Mesenchymal stem cell (in vitro differentiated cells and primary cell): ENCODE results near the gene CD274.

Source experiments
- DNase-seq: peaks from one replicate; pipeline ENCODE4 v3.0.0-alpha.2; 2013
- H2AFZ ChIP-seq: one replicate; pipeline ENCODE4 v1.6.1; 2013; ENCODE audit warnings: low read depth, mild to moderate bottlenecking, control low read depth, inconsistent platforms, low read length, moderate library complexity
- H2AK5ac ChIP-seq: 2 replicates; pipeline ENCODE4 v1.6.1; 2013; ENCODE audit warnings: low read length, moderate library complexity, mild to moderate bottlenecking, inconsistent platforms; ENCODE audit not compliant: severe bottlenecking
- H2BK120ac ChIP-seq: one replicate; pipeline ENCODE4 v1.6.1; 2013; ENCODE audit warnings: low read depth, mild to moderate bottlenecking, inconsistent platforms, low read length, moderate library complexity
- H2BK12ac ChIP-seq, 2 experiments: one replicate each; pipeline ENCODE4 v1.6.1; 2013; ENCODE audit warnings: inconsistent platforms in 2 of 2, low read length in 2 of 2, mild to moderate bottlenecking in 2 of 2, moderate library complexity in 2 of 2, control low read depth in 1 of 2
- H2BK15ac ChIP-seq: one replicate; pipeline ENCODE4 v1.6.1; 2013; ENCODE audit warnings: mild to moderate bottlenecking, low read depth, inconsistent platforms; ENCODE audit not compliant: poor library complexity, severe bottlenecking
- H2BK5ac ChIP-seq: 2 replicates; pipeline ENCODE4 v1.6.1; 2013; ENCODE audit warnings: low read depth, mild to moderate bottlenecking, low read length, control low read depth, inconsistent platforms; ENCODE audit not compliant: poor library complexity, severe bottlenecking
- H3K14ac ChIP-seq, 2 experiments: one replicate each; pipeline ENCODE4 v1.6.1; 2013; ENCODE audit warnings: inconsistent platforms in 2 of 2, low read length in 2 of 2, control low read depth in 1 of 2, mild to moderate bottlenecking in 1 of 2, moderate library complexity in 1 of 2
- H3K18ac ChIP-seq, 2 experiments: one replicate each; pipeline ENCODE4 v1.6.1; 2013; ENCODE audit warnings: inconsistent platforms in 2 of 2, low read length in 2 of 2, control low read depth in 1 of 2, low read depth in 1 of 2, mild to moderate bottlenecking in 1 of 2
- H3K23ac ChIP-seq, 2 experiments: one replicate each; pipeline ENCODE4 v1.6.1; 2013; ENCODE audit warnings: inconsistent platforms in 2 of 2, low read length in 2 of 2, mild to moderate bottlenecking in 2 of 2, moderate library complexity in 2 of 2, control low read depth in 1 of 2
- H3K27ac ChIP-seq: 2 replicates; pipeline ENCODE4 v1.5.1; 2013; ENCODE audit warnings: mild to moderate bottlenecking, moderate library complexity, low read length, control low read depth, inconsistent platforms; ENCODE audit not compliant: poor library complexity, severe bottlenecking
- H3K27me3 ChIP-seq, 2 experiments: 2 replicates each; pipeline versions ENCODE4 v1.6.1 to v1.7.0; 2013; ENCODE audit warnings: low read length in 2 of 2, mild to moderate bottlenecking in 2 of 2, moderate library complexity in 2 of 2, control low read depth in 1 of 2, inconsistent platforms in 1 of 2; ENCODE audit not compliant: control insufficient read depth in 1 of 2, insufficient read depth in 1 of 2
- H3K36me3 ChIP-seq, 2 experiments: 2 replicates each; pipeline versions ENCODE4 v1.6.1 to v1.7.0; 2013; ENCODE audit warnings: low read length in 2 of 2, control low read depth in 1 of 2, inconsistent platforms in 1 of 2, low read depth in 1 of 2, mild to moderate bottlenecking in 1 of 2; ENCODE audit not compliant: insufficient read depth in 2 of 2, control insufficient read depth in 1 of 2
- H3K4ac ChIP-seq, 2 experiments: one replicate each; pipeline ENCODE4 v1.6.1; 2013; ENCODE audit warnings: inconsistent platforms in 2 of 2, low read length in 2 of 2, mild to moderate bottlenecking in 2 of 2, moderate library complexity in 2 of 2, control low read depth in 1 of 2, low read depth in 1 of 2
- H3K4me1 ChIP-seq: 2 replicates; pipeline ENCODE4 v1.6.1; 2013; ENCODE audit warnings: low read depth, low read length, control low read depth; ENCODE audit not compliant: control insufficient read depth, insufficient read depth
- H3K4me2 ChIP-seq: 2 replicates; pipeline ENCODE4 v1.6.1; 2013; ENCODE audit warnings: low read length, mild to moderate bottlenecking, inconsistent platforms; ENCODE audit not compliant: poor library complexity, severe bottlenecking
- H3K4me3 ChIP-seq, 2 experiments: 2 replicates each; pipeline versions ENCODE4 v1.5.1 to v1.7.0; 2013; ENCODE audit warnings: low read length in 2 of 2, mild to moderate bottlenecking in 2 of 2, control low read depth in 1 of 2, low read depth in 1 of 2; ENCODE audit not compliant: insufficient read depth in 1 of 2
- H3K79me1 ChIP-seq: replicated peaks from 2 replicates; pipeline ENCODE4 v1.6.1; 2013; ENCODE audit warnings: mild to moderate bottlenecking, control low read depth, low read length, inconsistent platforms; ENCODE audit not compliant: poor library complexity, severe bottlenecking
- H3K9ac ChIP-seq: 2 replicates; pipeline ENCODE4 v1.7.0; 2013; ENCODE audit warnings: mild to moderate bottlenecking, low read length, moderate library complexity
- H3K9me3 ChIP-seq: 2 replicates; pipeline ENCODE4 v1.7.0; 2013; ENCODE audit warnings: mild to moderate bottlenecking, low read length; ENCODE audit not compliant: control insufficient read depth
- H4K8ac ChIP-seq: one replicate; pipeline ENCODE4 v1.6.1; 2013; ENCODE audit warnings: inconsistent platforms, mild to moderate bottlenecking, low read length, moderate library complexity
- H4K91ac ChIP-seq: one replicate; pipeline ENCODE4 v1.6.1; 2013; ENCODE audit warnings: mild to moderate bottlenecking, low read length, inconsistent platforms
- WGBS: methylation state at CpG from one replicate; pipeline ENCODE4 v1.1.7; 2013; ENCODE audit warnings: mixed read lengths; 5-methylcytosine and 5-hydroxymethylcytosine counted together

CD274 gene

DNA sequence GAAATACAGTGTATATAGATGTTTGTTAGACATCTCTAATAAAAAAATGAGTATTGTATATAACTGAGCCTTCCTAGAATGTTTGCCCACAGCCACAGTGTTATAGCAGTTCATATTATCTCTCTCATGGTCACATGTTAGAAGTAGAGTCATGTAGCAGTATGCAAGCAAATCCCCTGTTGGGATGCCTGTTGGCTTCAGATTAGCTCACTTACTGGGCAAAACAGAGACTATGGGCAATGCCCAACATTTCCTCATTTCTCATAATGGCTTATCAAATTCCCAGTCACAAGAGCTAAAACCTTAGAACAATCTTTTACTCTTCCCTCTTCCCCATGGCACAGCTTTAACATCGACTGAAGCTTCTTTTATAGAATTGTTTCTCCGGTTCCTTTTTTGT, 33.0 kb downstream of the CD274 start:
- no peak overlapping the region for H2BK15ac ChIP-seq
- no peaks in the 10 kb centered on the region for H3K9me3 ChIP-seq
- H2BK5ac ChIP-seq, result no peak overlapping the region
- H4K91ac ChIP-seq, result no peak overlapping the region
- no CpG with 5 or more reads among the region's 2 CpGs for WGBS
- H3K18ac ChIP-seq, result no peak overlapping the region
- no peaks in the 10 kb centered on the region for H3K4me1 ChIP-seq
- no peak overlapping the region for H3K27ac ChIP-seq
- H3K14ac ChIP-seq, result no peak overlapping the region
- H3K9ac ChIP-seq, result no peak overlapping the region
- no peak overlapping the region for H3K4ac ChIP-seq
- H2AFZ ChIP-seq, result no peak overlapping the region
- H3K23ac ChIP-seq, result no peak overlapping the region
- H2AK5ac ChIP-seq, result no peak overlapping the region
- H2BK12ac ChIP-seq, result no peak overlapping the region
- DNase-seq, result no peak
- no peak overlapping the region for H3K4me3 ChIP-seq
- H4K8ac ChIP-seq, result no peak overlapping the region
- H3K36me3 ChIP-seq, result no peaks in the 10 kb centered on the region
- no peaks in the 10 kb centered on the region for H3K27me3 ChIP-seq
- no peak overlapping the region for H2BK120ac ChIP-seq
- H3K79me1 ChIP-seq, result no peaks in the 10 kb centered on the region
- no peak overlapping the region for H3K4me2 ChIP-seq

DNA sequence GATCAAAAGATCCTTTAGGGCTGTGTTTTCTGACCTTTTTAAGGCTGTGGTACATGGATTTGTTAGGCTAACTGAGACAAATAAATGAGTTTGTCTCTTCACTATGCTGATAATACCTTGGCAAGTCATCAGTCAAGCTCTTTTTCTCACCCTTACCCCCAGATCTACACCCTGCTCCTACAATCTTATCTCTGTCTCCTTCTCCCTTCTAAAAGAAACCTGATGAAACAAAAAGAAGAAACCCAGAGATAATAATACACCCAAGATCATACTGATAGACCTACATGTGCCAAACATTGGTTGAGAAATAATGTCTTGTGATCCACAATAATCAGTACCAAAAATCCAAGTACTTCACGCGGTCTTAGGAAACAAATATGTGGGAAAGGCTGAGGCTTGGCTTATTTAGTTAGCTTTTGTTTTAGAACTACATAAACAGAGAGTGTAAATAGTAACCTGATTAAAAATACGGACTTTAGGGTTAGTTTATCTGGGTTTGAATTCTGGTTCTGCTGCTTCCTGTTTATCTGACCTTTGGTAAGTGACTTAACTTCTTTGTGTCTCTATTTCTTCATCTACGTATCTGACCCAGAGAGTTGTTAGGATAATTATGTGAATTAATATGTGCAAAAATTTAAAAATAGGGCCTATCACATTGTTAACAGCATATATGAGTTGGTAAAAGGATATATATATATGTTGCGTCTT, 35.2 kb downstream of the CD274 start:
- Histone ChIP-seq H3K27ac (no peak overlapping the region), H2BK15ac (no peak overlapping the region), H3K9me3 (no peaks in the 10 kb centered on the region), H2AFZ (no peak overlapping the region), H3K4me3 (no peak overlapping the region), H3K27me3 (no peaks in the 10 kb centered on the region), H3K14ac (no peak overlapping the region), H3K4me1 (no peaks in the 10 kb centered on the region), H3K4ac (no peak overlapping the region), H3K79me1 (no peaks in the 10 kb centered on the region), H3K4me2 (no peak overlapping the region), H2AK5ac (no peak overlapping the region), H4K91ac (no peak overlapping the region), H3K9ac (no peak overlapping the region), H2BK120ac (no peak overlapping the region), H3K23ac (no peak overlapping the region), H2BK12ac (no peak overlapping the region), H3K18ac (no peak overlapping the region), H4K8ac (no peak overlapping the region), H3K36me3 (no peaks in the 10 kb centered on the region), H2BK5ac (no peak overlapping the region)
- WGBS, result 92% methylated on average over 4 of the region's 5 CpGs
- DNase-seq, result no peak

DNA sequence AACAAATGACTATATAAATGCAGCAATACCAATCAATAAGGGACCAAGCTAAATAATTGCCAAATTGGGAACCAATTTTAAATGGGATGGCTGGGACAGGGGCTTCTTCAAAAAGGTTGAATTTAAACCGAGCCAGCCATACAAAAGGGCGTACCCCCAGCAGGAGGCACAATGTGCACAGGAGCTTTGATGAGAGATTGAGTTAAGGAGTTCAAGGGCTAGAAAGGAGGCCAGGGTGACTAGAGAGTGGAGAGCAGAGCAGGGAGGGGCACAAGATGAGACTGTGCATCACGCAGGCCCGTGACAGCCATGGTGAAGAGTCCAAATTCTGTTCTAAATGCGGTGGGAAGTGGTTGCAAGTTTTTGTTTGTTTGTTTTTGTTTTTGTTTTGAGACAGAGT, 36.6 kb downstream of the CD274 start:
- Histone ChIP-seq H2AK5ac (no peak overlapping the region), H2BK5ac (no peak overlapping the region), H3K14ac (peak overlapping the region in 1 of 2 experiments; percentile 68), H3K4me2 (no peak overlapping the region), H3K4me3 (no peak overlapping the region), H3K27ac (no peak overlapping the region), H3K23ac (no peak overlapping the region), H3K36me3 (no peaks in the 10 kb centered on the region), H4K91ac (no peak overlapping the region), H4K8ac (no peak overlapping the region), H2BK120ac (no peak overlapping the region), H3K79me1 (no peaks in the 10 kb centered on the region), H3K9ac (no peak overlapping the region), H2BK12ac (no peak overlapping the region), H3K4ac (no peak overlapping the region), H3K4me1 (no peaks in the 10 kb centered on the region), H3K9me3 (no peaks in the 10 kb centered on the region), H3K27me3 (no peaks in the 10 kb centered on the region), H2BK15ac (no peak overlapping the region), H3K18ac (no peak overlapping the region), H2AFZ (no peak overlapping the region)
- WGBS, result 97% methylated on average over 5 of the region's 5 CpGs
- no peak for DNase-seq

DNA sequence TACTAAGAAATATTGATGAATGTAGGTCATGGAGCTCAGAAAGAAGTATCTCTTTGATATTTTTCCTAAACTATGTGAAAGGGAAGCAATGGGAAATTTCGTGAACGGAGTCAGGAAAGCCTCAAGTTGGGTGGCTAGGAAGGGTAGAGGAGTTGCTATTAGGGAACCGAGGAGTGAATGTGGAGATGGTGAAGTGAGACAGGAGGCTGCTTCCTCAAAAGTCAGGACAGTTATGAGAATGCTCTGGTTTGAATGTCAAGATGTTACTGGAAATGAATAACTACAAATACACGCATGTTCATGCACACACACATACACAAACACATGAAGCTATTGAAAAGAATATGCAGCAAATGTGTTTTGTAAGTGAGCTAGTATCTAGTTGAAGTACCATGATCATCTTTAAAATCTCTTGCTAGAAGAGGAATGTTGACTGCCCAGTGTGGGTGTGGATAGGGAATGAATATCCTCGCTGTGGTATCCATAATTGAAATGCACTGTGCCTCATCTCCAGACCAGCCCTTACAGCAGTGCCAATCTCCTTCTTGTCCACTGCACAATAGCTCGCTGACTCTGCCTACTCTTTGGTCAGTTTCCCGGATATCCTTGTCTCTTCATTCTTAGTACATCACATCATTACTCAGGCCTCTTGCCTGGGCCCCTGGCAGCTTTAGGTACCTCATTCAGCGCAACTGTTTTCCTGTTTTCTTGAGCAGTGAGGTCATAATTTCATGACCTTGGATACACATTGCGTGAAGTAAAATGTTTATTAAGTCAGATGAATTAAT, 38.1 kb downstream of the CD274 start:
- H3K18ac ChIP-seq, result no peak overlapping the region
- no peaks in the 10 kb centered on the region for H3K27me3 ChIP-seq
- no peak overlapping the region for H2BK5ac ChIP-seq
- H3K36me3 ChIP-seq, result no peaks in the 10 kb centered on the region
- no peak for DNase-seq
- H3K4me3 ChIP-seq, result no peak overlapping the region
- no peak overlapping the region for H4K8ac ChIP-seq
- H4K91ac ChIP-seq, result no peak overlapping the region
- no peak overlapping the region for H3K9ac ChIP-seq
- H3K23ac ChIP-seq, result no peak overlapping the region
- no peak overlapping the region for H2AK5ac ChIP-seq
- no peak overlapping the region for H3K4ac ChIP-seq
- no peak overlapping the region for H2BK120ac ChIP-seq
- H3K79me1 ChIP-seq, result no peaks in the 10 kb centered on the region
- no peak overlapping the region for H2AFZ ChIP-seq
- H2BK15ac ChIP-seq, result no peak overlapping the region
- H3K14ac ChIP-seq, result no peak overlapping the region
- no peak overlapping the region for H2BK12ac ChIP-seq
- 83% methylated on average over 7 of the region's 9 CpGs for WGBS
- no peaks in the 10 kb centered on the region for H3K9me3 ChIP-seq
- no peak overlapping the region for H3K27ac ChIP-seq
- peaks cover 1% of the 10 kb centered on the region for H3K4me1 ChIP-seq
- no peak overlapping the region for H3K4me2 ChIP-seq
